Measurements from ENCODE around the gene KDM5C. TPM values are rescaled to one million over a fixed set of nuclear protein-coding genes. Genes with fewer than 3 reads are reported as not detected.

KDM5C gene
- 51.6 and 126 TPM in 2 replicates for total RNA-seq

GRCh38 chrX:53224860-53225797, at the start of gene KDM5C:
Gene KDM5C, minus strand, starts transcription at chrX:53225207. Its CDS starts 318 bp downstream, at chrX:53224889.
- DNase-seq (ENCODE audit: low read depth), result peak; percentile 73

- no peak for DNase-seq (ENCODE audit: low read depth)
Measured at GRCh38 chrX:53272808-53273337, 47.9 kb upstream of the KDM5C start.

GRCh38 chrX:53269536-53270107, 44.6 kb upstream of the KDM5C start:
- DNase-seq (ENCODE audit: low read depth), result no peak

- no peak for DNase-seq (ENCODE audit: low read depth)
Measured at GRCh38 chrX:53268173-53268572, 43.2 kb upstream of the KDM5C start.

GRCh38 chrX:53266914-53267313, 41.9 kb upstream of the KDM5C start:
- no peak for DNase-seq (ENCODE audit: low read depth)

- peak; percentile 43 for DNase-seq (ENCODE audit: low read depth)
Measured at GRCh38 chrX:53265771-53266574, 41.0 kb upstream of the KDM5C start.

- DNase-seq (ENCODE audit: low read depth), result peak; percentile 86
Measured at GRCh38 chrX:53263597-53264094, 38.6 kb upstream of the KDM5C start.

GRCh38 chrX:53262918-53263394, 37.9 kb upstream of the KDM5C start:
- DNase-seq (ENCODE audit: low read depth), result peak; percentile 78

GRCh38 chrX:53262189-53262917, 37.3 kb upstream of the KDM5C start:
- DNase-seq (ENCODE audit: low read depth), result no peak

- DNase-seq (ENCODE audit: low read depth), result no peak
Measured at GRCh38 chrX:53261355-53261972, 36.5 kb upstream of the KDM5C start.

- DNase-seq (ENCODE audit: low read depth), result no peak
Measured at GRCh38 chrX:53260836-53261235, 35.8 kb upstream of the KDM5C start.

GRCh38 chrX:53257670-53258423, 32.8 kb upstream of the KDM5C start:
- no peak for DNase-seq (ENCODE audit: low read depth)

- DNase-seq (ENCODE audit: low read depth), result no peak
Measured at GRCh38 chrX:53257166-53257565, 32.2 kb upstream of the KDM5C start.

GRCh38 chrX:53256446-53257041, 31.5 kb upstream of the KDM5C start:
- no peak for DNase-seq (ENCODE audit: low read depth)

- DNase-seq (ENCODE audit: low read depth), result no peak
Measured at GRCh38 chrX:53255738-53256191, 30.8 kb upstream of the KDM5C start.

GRCh38 chrX:53254570-53255461, 29.8 kb upstream of the KDM5C start:
- no peak for DNase-seq (ENCODE audit: low read depth)

GRCh38 chrX:53253293-53254020, 28.4 kb upstream of the KDM5C start:
- no peak for DNase-seq (ENCODE audit: low read depth)

GRCh38 chrX:53251307-53251706, 26.3 kb upstream of the KDM5C start:
- no peak for DNase-seq (ENCODE audit: low read depth)
